ENCODE measurements around the gene AATK. TPM values are rescaled to one million over a fixed set of nuclear protein-coding genes. Genes with fewer than 3 reads are reported as not detected.

AATK gene
- total and polyA plus RNA-seq, 2 experiments from 2014 or later = 5.7 to 6.3 TPM

DNA sequence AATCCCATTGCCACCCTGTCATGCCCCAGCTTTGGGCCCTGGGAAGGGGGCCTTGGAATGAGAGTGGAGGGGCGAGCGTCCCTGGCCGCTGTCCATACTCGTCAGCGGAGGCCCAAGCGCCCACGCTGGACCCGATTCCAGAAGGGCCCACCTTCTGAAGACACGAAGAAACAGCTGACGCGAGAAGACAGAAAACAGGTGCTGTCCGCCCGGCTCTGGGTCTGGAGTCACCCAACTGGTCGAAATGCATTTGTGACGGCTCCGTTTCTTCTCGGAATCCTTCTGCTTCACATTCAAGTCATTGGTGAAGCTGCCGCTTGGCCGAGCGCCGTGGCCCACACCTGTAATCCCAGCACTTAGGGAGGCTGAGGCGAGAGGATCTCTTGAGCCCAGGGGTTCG is 53.6 kb downstream of the AATK start:
- H4K20me1 ChIP-seq (ENCODE audit: insufficient read depth, poor library complexity, severe bottlenecking) = no peaks in the 10 kb centered on the region

DNA sequence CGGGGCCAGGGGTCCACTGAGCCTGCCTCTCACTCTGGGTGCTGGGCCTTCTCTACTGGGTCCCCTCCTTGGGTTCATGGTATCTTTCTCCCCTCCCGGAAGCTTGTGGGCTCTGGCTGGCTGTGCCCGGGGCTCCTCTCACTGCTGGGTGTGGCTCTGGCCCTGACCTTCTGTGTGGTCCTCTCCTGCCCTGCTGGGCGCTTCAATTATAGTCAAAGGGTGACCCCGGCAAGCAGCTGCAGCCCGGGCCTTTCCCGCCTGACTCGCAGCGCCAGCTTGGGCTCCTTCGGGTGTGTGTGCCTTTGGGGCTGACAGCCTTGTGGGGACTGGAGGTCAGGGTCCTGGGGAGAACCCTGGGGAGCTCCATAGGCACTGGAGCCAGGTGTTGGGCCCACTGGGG is 55.0 kb downstream of the AATK start:
- H3K27me3 ChIP-seq = no peaks in the 10 kb centered on the region
- no peaks in the 10 kb centered on the region for H3K36me3 ChIP-seq (replicated peaks; ENCODE audit: insufficient read depth, low read depth)
- 96% methylated on average over 8 of the region's 10 CpGs for WGBS (ENCODE audit: low lambda C conversion rate, missing lambda C conversion rate)
- no peaks in the 10 kb centered on the region for H3K4me1 ChIP-seq (ENCODE audit: insufficient read depth)
- no peak overlapping the region for H3K4me3 ChIP-seq
- H3K4me2 ChIP-seq = no peak overlapping the region
- no peak for DNase-seq (ENCODE audit: low spot score)
- H3K9me3 ChIP-seq (ENCODE audit: low read depth) = no peaks in the 10 kb centered on the region
- TF ChIP-seq, protein P1, sequence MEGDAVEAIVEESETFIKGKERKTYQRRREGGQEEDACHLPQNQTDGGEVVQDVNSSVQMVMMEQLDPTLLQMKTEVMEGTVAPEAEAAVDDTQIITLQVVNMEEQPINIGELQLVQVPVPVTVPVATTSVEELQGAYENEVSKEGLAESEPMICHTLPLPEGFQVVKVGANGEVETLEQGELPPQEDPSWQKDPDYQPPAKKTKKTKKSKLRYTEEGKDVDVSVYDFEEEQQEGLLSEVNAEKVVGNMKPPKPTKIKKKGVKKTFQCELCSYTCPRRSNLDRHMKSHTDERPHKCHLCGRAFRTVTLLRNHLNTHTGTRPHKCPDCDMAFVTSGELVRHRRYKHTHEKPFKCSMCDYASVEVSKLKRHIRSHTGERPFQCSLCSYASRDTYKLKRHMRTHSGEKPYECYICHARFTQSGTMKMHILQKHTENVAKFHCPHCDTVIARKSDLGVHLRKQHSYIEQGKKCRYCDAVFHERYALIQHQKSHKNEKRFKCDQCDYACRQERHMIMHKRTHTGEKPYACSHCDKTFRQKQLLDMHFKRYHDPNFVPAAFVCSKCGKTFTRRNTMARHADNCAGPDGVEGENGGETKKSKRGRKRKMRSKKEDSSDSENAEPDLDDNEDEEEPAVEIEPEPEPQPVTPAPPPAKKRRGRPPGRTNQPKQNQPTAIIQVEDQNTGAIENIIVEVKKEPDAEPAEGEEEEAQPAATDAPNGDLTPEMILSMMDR (IDR thresholded peaks at IDR 0.05; ENCODE audit: poor library complexity) = no peak
- TF ChIP-seq EZH2phosphoT487 (IDR thresholded peaks at IDR 0.05; ENCODE audit: low read depth, severe bottlenecking, unreplicated experiment) (no peak), EZH2 (IDR thresholded peaks at IDR 0.05; ENCODE audit: borderline replicate concordance) (no peak)
- H4K20me1 ChIP-seq (ENCODE audit: insufficient read depth, poor library complexity, severe bottlenecking) = no peaks in the 10 kb centered on the region
- no peak overlapping the region for H3K27ac ChIP-seq
- H2AFZ ChIP-seq = no peak overlapping the region
- H3K79me2 ChIP-seq = no peaks in the 10 kb centered on the region
- no peaks in the 10 kb centered on the region for H3K9me2 ChIP-seq (replicated peaks; ENCODE audit: insufficient read depth)

More for the DNA sequence above, 53.6 kb downstream of the AATK start:
- TF ChIP-seq EZH2phosphoT487 (IDR thresholded peaks at IDR 0.05; ENCODE audit: low read depth, severe bottlenecking, unreplicated experiment) = no peak
- no peak for TF ChIP-seq EZH2 (IDR thresholded peaks at IDR 0.05; ENCODE audit: borderline replicate concordance)
- TF ChIP-seq, protein P1 (IDR thresholded peaks at IDR 0.05; ENCODE audit: poor library complexity) = no peak
- no peaks in the 10 kb centered on the region for H3K9me3 ChIP-seq (ENCODE audit: low read depth)
- no peak for DNase-seq (ENCODE audit: low spot score)
- H3K27ac ChIP-seq = no peak overlapping the region
- no peak overlapping the region for H2AFZ ChIP-seq
- 94% methylated on average over 23 of the region's 23 CpGs for WGBS (ENCODE audit: low lambda C conversion rate, missing lambda C conversion rate)
- no peak overlapping the region for H3K4me3 ChIP-seq
- no peaks in the 10 kb centered on the region for H3K79me2 ChIP-seq
- no peaks in the 10 kb centered on the region for H3K36me3 ChIP-seq (replicated peaks; ENCODE audit: insufficient read depth, low read depth)
- H3K4me1 ChIP-seq (ENCODE audit: insufficient read depth) = no peaks in the 10 kb centered on the region
- H3K4me2 ChIP-seq = no peak overlapping the region
- H3K9me2 ChIP-seq (replicated peaks; ENCODE audit: insufficient read depth) = no peaks in the 10 kb centered on the region
- no peaks in the 10 kb centered on the region for H3K27me3 ChIP-seq

DNA sequence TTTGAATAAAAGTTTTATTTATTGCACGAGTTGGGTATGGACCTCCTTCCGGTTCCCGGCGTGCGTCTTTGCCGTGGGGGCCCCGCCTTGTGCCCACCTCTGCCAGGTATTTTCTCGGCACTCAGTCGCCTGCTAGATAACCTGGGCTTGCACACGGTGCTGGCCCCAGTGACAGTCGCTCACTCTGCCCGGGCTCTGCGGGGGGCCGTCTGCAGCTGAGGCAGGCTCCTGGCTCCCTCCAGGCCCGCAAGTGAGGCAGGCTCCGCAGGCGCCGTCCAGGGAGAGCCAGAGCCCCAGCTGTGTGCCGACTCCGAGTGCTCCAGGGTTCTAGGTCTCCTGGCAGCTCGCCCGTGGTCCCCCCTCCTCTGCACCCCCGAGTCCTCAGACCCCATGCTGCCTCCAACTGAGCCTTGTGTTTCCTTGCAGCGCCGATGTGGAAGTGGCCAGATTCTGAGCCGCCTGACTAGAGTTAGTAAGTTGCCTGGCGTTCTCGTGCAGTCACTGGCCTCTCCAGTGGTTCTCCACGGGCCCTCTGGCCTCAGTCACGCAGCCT is 55.5 kb downstream of the AATK start:
- TF ChIP-seq EZH2 (IDR thresholded peaks at IDR 0.05; ENCODE audit: borderline replicate concordance) = no peak
- no peak for TF ChIP-seq EZH2phosphoT487 (IDR thresholded peaks at IDR 0.05; ENCODE audit: low read depth, severe bottlenecking, unreplicated experiment)
- TF ChIP-seq, protein P1 (IDR thresholded peaks at IDR 0.05; ENCODE audit: poor library complexity) = no peak

More for the DNA sequence above, 55.5 kb downstream of the AATK start:
- Histone ChIP-seq H3K27me3 (no peaks in the 10 kb centered on the region), H3K4me3 (no peak overlapping the region), H3K4me1 (ENCODE audit: insufficient read depth) (no peaks in the 10 kb centered on the region), H3K9me2 (replicated peaks; ENCODE audit: insufficient read depth) (no peaks in the 10 kb centered on the region), H3K79me2 (no peaks in the 10 kb centered on the region), H2AFZ (no peak overlapping the region), H3K4me2 (no peak overlapping the region), H4K20me1 (ENCODE audit: insufficient read depth, poor library complexity, severe bottlenecking) (no peaks in the 10 kb centered on the region), H3K27ac (no peak overlapping the region), H3K36me3 (replicated peaks; ENCODE audit: insufficient read depth, low read depth) (no peaks in the 10 kb centered on the region), H3K9me3 (ENCODE audit: low read depth) (no peaks in the 10 kb centered on the region)
- WGBS (ENCODE audit: low lambda C conversion rate, missing lambda C conversion rate) = 85% methylated on average over 30 of the region's 30 CpGs
- no peak for DNase-seq (ENCODE audit: low spot score)

Data from hepatocyte (in vitro differentiated cells).